Lower leg skin (tissue), 4 donors: ENCODE data around the gene PDE3A. TPM values are rescaled to one million over a fixed set of nuclear protein-coding genes. Genes with fewer than 3 reads are reported as not detected.

Experiments
- DNase-seq, 2 donors: peaks; one replicate each; pipeline ENCODE4 v3.0.0-alpha.2; 2019; ENCODE audit warnings: low spot score in 2 of 2
- H3K4me3 ChIP-seq: fragments of 200-600 bp; sonication (generic); 2 replicates; pipeline ENCODE4 v1.5.1; 2017; ENCODE audit warnings: mild to moderate bottlenecking, low read depth; ENCODE audit not compliant: poor library complexity, severe bottlenecking
- CTCF ChIP-seq, 3 donors: fragments of 450-650 bp; IDR thresholded peaks; one replicate each; pipeline ENCODE4 v1.5.1; 2016; ENCODE audit warnings: antibody characterized with exemption in 3 of 3, mild to moderate bottlenecking in 3 of 3, moderate library complexity in 2 of 3
- POLR2A ChIP-seq, 2 donors: fragments of 450-650 bp; IDR thresholded peaks; one replicate each; pipeline ENCODE4 v1.6.1; 2016 to 2017; ENCODE audit warnings: antibody characterized with exemption in 2 of 2, mild to moderate bottlenecking in 1 of 2, moderate library complexity in 1 of 2
- WGBS, 2 donors: methylation state at CpG; one replicate each; pipeline ENCODE4 v1.1.5; 2018; 5-methylcytosine and 5-hydroxymethylcytosine counted together
- intact Hi-C: fragments of 100-400 bp; cut with DNase I; formaldehyde crosslinking; loops from one replicate; pipeline ENCODE4 v1.15.0; 2023; ENCODE audit warnings: low total_unique reads
- total RNA-seq, 4 donors: library from RNA; depleted of rRNA; stranded (reverse); fragments of >200 nt; gene quantifications; one replicate each; pipeline ENCODE4 v1.1.0, GENCODE V29; 2016

Gene PDE3A
- total RNA-seq, 4 donors from 2014 or later = 1.5 to 3.2 (median 2.7) TPM

GRCh38 chr12:20520532-20520931 is 152.2 kb downstream of the PDE3A start:
- no peak for DNase-seq
- intact Hi-C loops = no loop called here
- TF ChIP-seq POLR2A (IDR thresholded peaks at IDR 0.05) (no peak), CTCF (IDR thresholded peaks at IDR 0.05) (no peak)
- no peak overlapping the region for H3K4me3 ChIP-seq
- 47 to 50% methylated on average over 1 of the region's 1 CpG for WGBS, 2 donors

- H3K4me3 ChIP-seq = no peak overlapping the region
- intact Hi-C loops = no loop called here
- WGBS, 2 donors = 62 to 65% methylated on average over 2 of the region's 2 CpGs
- TF ChIP-seq CTCF (IDR thresholded peaks at IDR 0.05) (no peak), POLR2A (IDR thresholded peaks at IDR 0.05) (no peak)
- DNase-seq = no peak
Measured at GRCh38 chr12:20523658-20524057, 155.3 kb downstream of the PDE3A start.

GRCh38 chr12:20524113-20524512 is 155.8 kb downstream of the PDE3A start:
- no peak overlapping the region for H3K4me3 ChIP-seq
- DNase-seq = no peak
- TF ChIP-seq CTCF (IDR thresholded peaks at IDR 0.05) (no peak), POLR2A (IDR thresholded peaks at IDR 0.05) (no peak)
- WGBS, 2 donors = 83 to 85% methylated on average over 5 of the region's 5 CpGs
- intact Hi-C loops = no loop called here

- no peak overlapping the region for H3K4me3 ChIP-seq
- TF ChIP-seq POLR2A (IDR thresholded peaks at IDR 0.05) = no peak
- TF ChIP-seq CTCF (IDR thresholded peaks at IDR 0.05) = no peak
- DNase-seq = no peak
- intact Hi-C loops = no loop called here
- 86 to 87% methylated on average over 4 of the region's 4 CpGs for WGBS, 2 donors
Measured at GRCh38 chr12:20525064-20525610, 156.8 kb downstream of the PDE3A start.

- 53 to 61% methylated on average over 8 of the region's 8 CpGs for WGBS, 2 donors
- no peak overlapping the region for H3K4me3 ChIP-seq
- intact Hi-C loops = no loop called here
- no peak for DNase-seq
- no peak for TF ChIP-seq CTCF (IDR thresholded peaks at IDR 0.05)
- no peak for TF ChIP-seq POLR2A (IDR thresholded peaks at IDR 0.05)
Measured at GRCh38 chr12:20527417-20528163, 159.3 kb downstream of the PDE3A start.
